HG03064 (cell line): ENCODE results near the gene GORASP2.
A peak's percentile ranks its signal among the peaks of the same experiment; 100 is the strongest.

ENCODE experiments used
- ATAC-seq: cut with Tn5 transposase; IDR thresholded peaks from one replicate; pipeline ENCODE4 v1.9.1; 2021; ENCODE audit warnings: low read depth; ENCODE audit not compliant: unreplicated experiment

The GORASP2 gene

GRCh38 chr2:170922634-170923494 lies 6.2 kb upstream of the GORASP2 start:
- no peak for ATAC-seq

- ATAC-seq = no peak
These were observed 5.3 kb upstream of the GORASP2 start for GRCh38 chr2:170923799-170924198.

GRCh38 chr2:170924969-170925368 lies 4.1 kb upstream of the GORASP2 start:
- ATAC-seq = no peak

- ATAC-seq = no peak
These were observed 3.1 kb upstream of the GORASP2 start for GRCh38 chr2:170925923-170926322.

- no peak for ATAC-seq
These were observed 2.2 kb upstream of the GORASP2 start for GRCh38 chr2:170926743-170927297.

- no peak for ATAC-seq
These were observed 823 bp upstream of the GORASP2 start for GRCh38 chr2:170928036-170928823.

GRCh38 chr2:170929686-170930050 lies 615 bp downstream of the GORASP2 start:
- peak; percentile 8 for ATAC-seq

- peak; percentile 21 for ATAC-seq
These were observed 1.3 kb downstream of the GORASP2 start for GRCh38 chr2:170930131-170930990.

GRCh38 chr2:170930991-170931266 lies 1.9 kb downstream of the GORASP2 start:
- no peak for ATAC-seq

- ATAC-seq = no peak
These were observed 3.1 kb downstream of the GORASP2 start for GRCh38 chr2:170932166-170932565.

GRCh38 chr2:170932948-170933347 lies 3.9 kb downstream of the GORASP2 start:
- ATAC-seq = no peak

- no peak for ATAC-seq
These were observed 8.8 kb downstream of the GORASP2 start for GRCh38 chr2:170937709-170938379.

- no peak for ATAC-seq
These were observed 11.0 kb downstream of the GORASP2 start for GRCh38 chr2:170940066-170940465.

- no peak for ATAC-seq
These were observed 13.6 kb downstream of the GORASP2 start for GRCh38 chr2:170942615-170943014.

- ATAC-seq = no peak
These were observed 14.0 kb downstream of the GORASP2 start for GRCh38 chr2:170943041-170943440.

GRCh38 chr2:170943596-170943995 lies 14.5 kb downstream of the GORASP2 start:
- no peak for ATAC-seq

GRCh38 chr2:170944545-170944944 lies 15.5 kb downstream of the GORASP2 start:
- no peak for ATAC-seq

- no peak for ATAC-seq
These were observed 20.4 kb downstream of the GORASP2 start for GRCh38 chr2:170949415-170949814.

GRCh38 chr2:170950221-170950761 lies 21.2 kb downstream of the GORASP2 start:
- peak; percentile 83 for ATAC-seq

GRCh38 chr2:170953941-170954340 lies 24.9 kb downstream of the GORASP2 start:
- no peak for ATAC-seq
